ENCODE data around the gene SOX14. TPM values are rescaled to one million over a fixed set of nuclear protein-coding genes. Genes with fewer than 3 reads are reported as not detected.

Gene SOX14
- polyA plus RNA-seq, 1 of the 3 experiments (the other 2 are of a cell fraction), result not detected

GRCh38 chr3:137737208-137737607, 26.9 kb upstream of the SOX14 start:
- Histone ChIP-seq H3K79me2 (ENCODE audit: insufficient read depth) (no peaks in the 10 kb centered on the region), H3K4me3 (ENCODE audit: low read depth in 2 of 2, low read length in 1 of 2) (no peak overlapping the region), H4K20me1 (ENCODE audit: insufficient read depth) (no peaks in the 10 kb centered on the region), H3K9me3 (no peaks in the 10 kb centered on the region), H3K4me2 (no peak overlapping the region), H3K4me1 (ENCODE audit: control insufficient read depth in 1 of 2, insufficient read depth in 2 of 2, low read depth in 1 of 2, low read length in 1 of 2) (no peaks in the 10 kb centered on the region), H3K9ac (no peak overlapping the region), H3K27ac (ENCODE audit: low read depth in 2 of 2, low read length in 1 of 2) (no peak overlapping the region), H3K27me3 (ENCODE audit: insufficient read depth) (no peaks in the 10 kb centered on the region), H2AFZ (ENCODE audit: low read depth) (no peak overlapping the region), H3K36me3 (replicated peaks in 1 of 2; ENCODE audit: control insufficient read depth in 1 of 2, insufficient read depth in 2 of 2, low read length in 1 of 2) (no peaks in the 10 kb centered on the region), H3K9me2 (no peaks in the 10 kb centered on the region), H3F3A (replicated peaks; ENCODE audit: insufficient read depth) (no peaks in the 10 kb centered on the region)
- TF ChIP-seq GATA2 (CRISPR knock-in tag; IDR thresholded peaks at IDR 0.05) (no peak), MXI1 (IDR thresholded peaks at IDR 0.05; ENCODE audit: low read depth, low read length) (no peak), SMC3 (IDR thresholded peaks at IDR 0.05; ENCODE audit: low read depth, low read length) (no peak), POLR2AphosphoS5 (IDR thresholded peaks at IDR 0.05; ENCODE audit: low read depth, low read length) (no peak), NFIC (IDR thresholded peaks at IDR 0.05; ENCODE audit: borderline replicate concordance) (no peak), EP300 (IDR thresholded peaks at IDR 0.05; ENCODE audit: borderline replicate concordance in 1 of 2, low read depth in 1 of 2, low read length in 1 of 2) (no peak)
- ChIA-PET POLR2A (no interaction called here), CTCF (interaction anchor here (0.7 to 1.0 kb wide), 2 partner anchors 8 to 28 kb away, joined by 3 read pairs; no protein-coding TSS in a partner anchor)
- DNase-seq, result no peak
- 15% methylated on average over 2 of the region's 2 CpGs for WGBS (ENCODE audit: low lambda C conversion rate)

GRCh38 chr3:137738710-137739109, 25.4 kb upstream of the SOX14 start:
- H3K36me3 ChIP-seq (replicated peaks in 1 of 2; ENCODE audit: control insufficient read depth in 1 of 2, insufficient read depth in 2 of 2, low read length in 1 of 2), result no peaks in the 10 kb centered on the region
- POLR2A ChIA-PET, result no interaction called here

More at GRCh38 chr3:137738710-137739109, 25.4 kb upstream of the SOX14 start:
- no peaks in the 10 kb centered on the region for H3K9me3 ChIP-seq
- no peak overlapping the region for H3K4me3 ChIP-seq (ENCODE audit: low read depth in 2 of 2, low read length in 1 of 2)
- H4K20me1 ChIP-seq (ENCODE audit: insufficient read depth), result no peaks in the 10 kb centered on the region
- H2AFZ ChIP-seq (ENCODE audit: low read depth), result no peak overlapping the region
- no peaks in the 10 kb centered on the region for H3K27me3 ChIP-seq (ENCODE audit: insufficient read depth)
- H3K79me2 ChIP-seq (ENCODE audit: insufficient read depth), result no peaks in the 10 kb centered on the region
- H3F3A ChIP-seq (replicated peaks; ENCODE audit: insufficient read depth), result no peaks in the 10 kb centered on the region
- H3K9me2 ChIP-seq, result no peaks in the 10 kb centered on the region
- H3K4me2 ChIP-seq, result no peak overlapping the region
- DNase-seq, result no peak
- no peak overlapping the region for H3K27ac ChIP-seq (ENCODE audit: low read depth in 2 of 2, low read length in 1 of 2)
- H3K4me1 ChIP-seq (ENCODE audit: control insufficient read depth in 1 of 2, insufficient read depth in 2 of 2, low read depth in 1 of 2, low read length in 1 of 2), result no peaks in the 10 kb centered on the region
- no peak for TF ChIP-seq PBX3 (IDR thresholded peaks at IDR 0.05)
- TF ChIP-seq FOSL2 (IDR thresholded peaks at IDR 0.05; ENCODE audit: borderline replicate concordance, low read depth), result no peak
- no peak for TF ChIP-seq EP300 (IDR thresholded peaks at IDR 0.05; ENCODE audit: borderline replicate concordance in 1 of 2, low read depth in 1 of 2, low read length in 1 of 2)
- TF ChIP-seq NFIC (IDR thresholded peaks at IDR 0.05; ENCODE audit: borderline replicate concordance), result no peak
- TF ChIP-seq GATA2 (CRISPR knock-in tag; IDR thresholded peaks at IDR 0.05), result no peak
- TF ChIP-seq, protein P1, sequence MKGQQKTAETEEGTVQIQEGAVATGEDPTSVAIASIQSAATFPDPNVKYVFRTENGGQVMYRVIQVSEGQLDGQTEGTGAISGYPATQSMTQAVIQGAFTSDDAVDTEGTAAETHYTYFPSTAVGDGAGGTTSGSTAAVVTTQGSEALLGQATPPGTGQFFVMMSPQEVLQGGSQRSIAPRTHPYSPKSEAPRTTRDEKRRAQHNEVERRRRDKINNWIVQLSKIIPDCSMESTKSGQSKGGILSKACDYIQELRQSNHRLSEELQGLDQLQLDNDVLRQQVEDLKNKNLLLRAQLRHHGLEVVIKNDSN (IDR thresholded peaks at IDR 0.05; ENCODE audit: borderline replicate concordance, low read depth), result no peak
- CTCF ChIA-PET, result no interaction called here
- H3K9ac ChIP-seq, result no peak overlapping the region

Measured in SK-N-SH (cell line).